Measurements from ENCODE around the gene HIGD2A. TPM values are rescaled to one million over a fixed set of nuclear protein-coding genes. Genes with fewer than 3 reads are reported as not detected.

The HIGD2A gene
- total RNA-seq = 99.1 and 109 TPM in 2 replicates

GRCh38 chr5:176388444-176389134 lies at the start of gene HIGD2A, which contains the start of gene NOP16:
Gene HIGD2A (plus strand): TSS chr5:176388751. CDS start chr5:176388820, 69 bp downstream.
Gene NOP16 (minus strand): TSS chr5:176388598. CDS start chr5:176388539, 59 bp downstream.
- intact Hi-C loops (cut with micrococcal nuclease) = loop anchor here (1.0 to 10.0 kb wide), 19 partner anchors 23 to 1816 kb away; partner anchors contain the start of genes ARL10, CLTB, FAF2 and HNRNPAB

DNA sequence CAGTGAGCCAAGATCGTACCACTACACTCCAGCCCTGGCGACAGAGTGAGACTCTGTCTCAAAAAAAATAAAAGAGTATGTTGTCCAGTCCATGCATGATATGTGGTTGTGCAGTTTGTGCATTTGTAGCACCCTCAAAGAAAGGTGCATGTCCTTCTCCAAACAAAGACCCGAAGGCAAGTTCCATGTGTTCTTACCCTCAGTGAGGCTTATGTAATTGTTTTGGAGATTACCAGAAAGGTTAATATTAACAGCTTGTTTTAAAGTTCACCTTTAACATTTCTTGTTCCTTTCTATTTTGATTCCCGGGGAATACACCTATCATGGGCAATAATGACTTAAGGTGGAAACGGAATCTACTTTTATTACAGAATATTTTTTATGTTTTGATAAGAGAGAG lies 49.2 kb upstream of the HIGD2A start:
- intact Hi-C loops (cut with micrococcal nuclease) = no loop called here

- intact Hi-C loops (cut with micrococcal nuclease) = no loop called here
Observed at GRCh38 chr5:176341325-176342157, 47.0 kb upstream of the HIGD2A start.

DNA sequence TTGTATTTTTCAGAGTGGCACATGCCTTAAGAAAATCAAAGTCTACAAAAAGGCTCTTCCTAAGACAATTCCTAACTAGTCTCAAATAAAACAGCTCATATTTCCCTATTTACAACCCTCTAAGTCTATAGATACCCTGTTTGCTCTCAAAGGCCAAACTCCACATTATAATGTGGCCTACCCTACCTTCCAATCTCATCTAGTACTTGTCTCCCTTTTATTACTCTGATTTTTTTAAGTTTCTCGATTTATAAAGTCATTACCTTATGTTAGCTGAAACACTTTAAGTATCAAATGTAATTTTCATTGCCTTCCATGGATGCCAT lies 46.4 kb upstream of the HIGD2A start:
- intact Hi-C loops (cut with micrococcal nuclease) = no loop called here

- intact Hi-C loops (cut with micrococcal nuclease) = no loop called here
Observed at GRCh38 chr5:176342766-176343458, 45.6 kb upstream of the HIGD2A start.

DNA sequence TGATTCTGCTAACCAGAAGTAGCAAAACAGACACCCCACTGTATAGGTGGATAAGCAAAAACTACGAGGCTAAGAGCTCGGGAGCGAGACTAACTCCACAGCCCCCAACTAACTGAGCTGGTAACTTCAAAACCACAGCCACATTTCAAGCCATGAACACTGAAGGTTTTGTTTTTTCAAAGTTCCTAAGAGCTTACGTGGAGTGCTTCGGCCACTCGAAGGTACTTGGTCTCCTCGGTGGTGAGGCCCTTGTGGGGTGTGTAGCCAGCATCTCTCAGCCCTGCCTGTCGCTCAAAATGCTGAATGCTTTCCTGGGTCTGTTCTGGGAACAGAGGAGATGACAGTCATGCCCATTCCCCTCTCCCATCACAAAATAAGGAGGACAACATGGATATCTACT lies 38.1 kb upstream of the HIGD2A start:
- intact Hi-C loops (cut with micrococcal nuclease) = no loop called here

- intact Hi-C loops (cut with micrococcal nuclease) = no loop called here
Observed at GRCh38 chr5:176352116-176352878, 36.3 kb upstream of the HIGD2A start.

GRCh38 chr5:176353533-176353932 lies 35.0 kb upstream of the HIGD2A start:
- intact Hi-C loops (cut with micrococcal nuclease) = no loop called here

DNA sequence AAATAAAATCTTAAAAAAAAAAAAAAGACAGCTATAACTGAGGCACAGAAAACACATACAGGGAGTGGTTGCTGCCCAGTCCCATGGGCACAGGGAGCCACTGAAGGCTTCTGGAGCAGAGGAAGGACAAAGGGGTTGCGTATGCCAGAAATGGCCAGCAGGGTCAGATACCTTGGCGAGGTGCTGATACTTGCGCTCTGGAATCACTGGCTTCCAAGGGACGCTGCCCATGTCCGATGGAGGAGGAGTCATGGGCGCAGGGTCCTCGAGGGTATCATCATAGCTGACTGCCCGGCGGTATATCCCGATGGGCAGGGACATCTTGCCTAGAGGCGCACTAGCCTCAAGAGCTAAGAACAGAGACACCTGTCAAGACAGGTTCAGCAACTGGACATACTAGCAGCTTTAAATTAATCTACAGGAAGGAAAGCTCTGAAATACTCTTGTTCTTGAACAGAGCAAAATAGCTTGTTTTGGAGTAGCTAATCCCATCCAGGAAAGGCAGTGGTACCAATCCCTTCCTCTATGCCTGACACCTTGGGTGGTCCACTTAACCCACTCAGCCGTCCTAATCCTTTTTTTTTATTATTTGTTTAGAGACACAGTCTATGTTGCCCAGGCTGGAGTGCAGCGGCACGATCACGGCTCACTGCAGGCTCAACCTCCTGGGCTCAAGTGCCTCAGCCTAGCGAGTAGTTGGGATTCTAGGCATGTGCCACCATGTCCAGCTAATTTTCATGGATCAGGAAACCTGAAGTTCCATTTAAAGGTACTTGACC lies 33.0 kb upstream of the HIGD2A start:
- intact Hi-C loops (cut with micrococcal nuclease) = no loop called here

- intact Hi-C loops (cut with micrococcal nuclease) = no loop called here
Observed at GRCh38 chr5:176356179-176356566, 32.4 kb upstream of the HIGD2A start.

DNA sequence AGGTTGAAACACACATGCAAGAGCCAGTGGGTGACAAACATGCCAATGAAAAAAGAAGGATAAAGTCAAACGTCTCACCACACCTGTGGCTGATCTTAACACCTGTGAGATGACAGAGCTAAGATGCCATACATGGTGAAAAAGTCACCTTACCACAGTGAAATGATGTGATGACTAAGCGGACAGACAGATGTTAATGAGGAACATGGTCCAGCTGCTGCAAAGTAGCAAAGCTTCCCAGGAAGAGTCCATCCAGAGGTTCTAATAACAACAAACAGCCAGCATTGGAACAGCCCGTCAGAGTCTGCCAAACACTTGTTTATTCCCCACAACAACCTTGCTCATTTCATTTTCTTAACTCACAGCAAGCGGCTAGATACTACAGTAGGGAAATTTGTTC lies 28.9 kb upstream of the HIGD2A start:
- intact Hi-C loops (cut with micrococcal nuclease) = loop anchor here (2.0 to 5.0 kb wide), 6 partner anchors 122 to 1753 kb away; partner anchors contain the start of genes N4BP3, PRELID1, RAB24 and SIMC1

GRCh38 chr5:176360894-176361436 lies 27.6 kb upstream of the HIGD2A start:
- intact Hi-C loops (cut with micrococcal nuclease) = loop anchor here (1.0 to 5.0 kb wide), 13 partner anchors 27 to 1751 kb away; partner anchors contain the start of genes CLTB, FAF2, HIGD2A and N4BP3

- intact Hi-C loops (cut with micrococcal nuclease) = loop anchor here (1.0 to 5.0 kb wide), 13 partner anchors 27 to 1751 kb away; partner anchors contain the start of genes CLTB, FAF2, HIGD2A and N4BP3
Observed at GRCh38 chr5:176361437-176362232, 26.9 kb upstream of the HIGD2A start, which contains the start of gene KIAA1191. Gene KIAA1191 (minus strand): TSS chr5:176361764. CDS start chr5:176359508, 2,256 bp downstream.

DNA sequence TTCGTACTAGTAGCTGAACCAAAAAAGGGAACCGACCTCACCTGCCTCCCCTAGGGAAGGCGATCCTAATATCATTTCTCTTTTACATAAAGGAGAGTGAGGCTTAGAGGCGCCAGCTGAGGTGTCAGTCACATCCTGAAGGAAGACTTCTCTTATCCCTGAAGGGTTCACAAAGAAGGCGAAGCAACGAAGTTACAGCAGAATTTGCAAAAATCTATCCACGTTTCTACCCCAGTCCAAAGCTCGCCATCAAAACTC lies 26.4 kb upstream of the HIGD2A start:
- intact Hi-C loops (cut with micrococcal nuclease) = loop anchor here (5.0 kb wide), 3 partner anchors 125 to 1750 kb away; partner anchors contain the start of genes N4BP3, PRELID1, RAB24 and SIMC1

DNA sequence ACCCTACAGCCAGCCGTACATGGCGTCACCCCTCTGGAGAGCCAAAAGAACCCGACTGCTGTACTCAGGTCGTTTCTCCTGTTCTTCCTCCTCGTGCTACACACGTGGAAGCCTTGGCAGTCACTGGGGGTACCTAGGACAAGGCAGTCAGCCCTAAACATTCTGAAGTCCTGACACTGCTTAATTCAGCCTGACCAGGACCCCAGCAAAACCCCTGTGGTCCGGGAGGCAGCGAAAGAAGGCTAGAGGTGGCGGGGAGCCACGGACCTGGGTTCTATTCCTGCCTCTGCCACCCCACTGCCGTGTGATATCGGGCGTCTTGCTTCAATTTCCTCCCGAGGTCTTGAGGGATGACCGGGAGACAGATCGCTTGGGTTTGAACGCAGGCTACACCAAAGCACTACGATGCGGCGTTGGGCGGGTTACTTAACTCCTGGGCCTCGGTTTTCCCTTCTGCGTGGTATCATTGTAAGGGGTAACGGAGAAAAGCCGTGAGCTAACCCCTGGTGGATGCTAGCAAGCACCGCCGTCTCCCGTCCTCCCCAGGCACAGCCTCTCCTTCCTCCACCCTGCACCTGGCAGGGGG lies 23.7 kb upstream of the HIGD2A start:
- intact Hi-C loops (cut with micrococcal nuclease) = loop anchor here (1.0 to 5.0 kb wide), 5 partner anchors 23 to 1747 kb away; partner anchors contain the start of genes HIGD2A, N4BP3, NOP16 and PRELID1

- intact Hi-C loops (cut with micrococcal nuclease) = loop anchor here (1.0 kb wide), 2 partner anchors 23 to 178 kb away; partner anchors contain the start of genes HIGD2A and NOP16
Observed at GRCh38 chr5:176365351-176366231, 23.0 kb upstream of the HIGD2A start, which contains the start of gene ARL10. Gene ARL10 (plus strand): TSS chr5:176365487. CDS start chr5:176365564, 77 bp downstream.

- intact Hi-C loops (cut with micrococcal nuclease) = no loop called here
Observed at GRCh38 chr5:176366232-176366894, 22.2 kb upstream of the HIGD2A start.
